Measurements from ENCODE around the gene ELP5. TPM values are rescaled to one million over a fixed set of nuclear protein-coding genes. Genes with fewer than 3 reads are reported as not detected.

Gene ELP5
- total and polyA plus RNA-seq, 10 of the 15 experiments (the other 5 are each of a cell fraction or from before 2014, with no cell fraction given) = 41.1 to 109 (median 77.5) TPM

DNA sequence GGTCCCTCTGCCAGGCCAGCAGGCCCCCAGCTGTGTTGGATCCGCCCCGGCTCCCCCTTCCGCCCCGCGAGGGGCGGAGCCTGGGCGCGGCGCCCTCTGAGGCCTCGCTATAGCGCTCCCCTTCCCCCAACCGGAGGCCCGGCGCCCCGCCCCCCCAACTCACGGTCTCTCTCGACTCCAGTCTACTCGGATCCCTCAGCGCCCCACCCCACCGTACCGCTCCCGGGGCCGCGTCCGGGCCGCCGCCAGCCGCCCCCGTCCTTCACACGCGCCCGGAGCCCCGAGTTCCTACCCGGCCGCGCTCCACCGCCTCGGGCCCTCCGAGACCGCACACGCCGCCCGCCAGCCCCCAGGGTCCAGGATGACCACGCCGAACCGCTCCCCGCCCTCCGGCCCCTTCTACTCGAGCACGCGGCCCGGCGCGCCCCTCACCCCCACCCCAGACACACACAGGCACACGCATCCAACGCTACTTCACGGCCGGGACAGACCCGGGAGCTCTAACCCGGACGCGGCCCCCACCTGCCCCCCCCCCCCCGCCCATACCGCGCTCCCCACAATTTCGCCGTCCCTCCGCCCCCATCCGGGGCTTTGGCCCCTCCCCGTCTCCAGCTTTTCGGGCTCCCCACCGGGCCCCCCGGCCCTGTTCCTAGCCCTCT is 14.1 kb upstream of the ELP5 start (continued):
- TF ChIP-seq PAX8 (IDR thresholded peaks at IDR 0.05) (no peak), NR2F1 (conservative IDR thresholded peaks at IDR 0.05) (no peak), YY1 (IDR thresholded peaks at IDR 0.05; ENCODE audit: low read depth, low read length) (no peak), SMARCA5 (IDR thresholded peaks at IDR 0.05) (0 out of 2 replicates have a peak, but pooled peaks have one; percentile 48), ZBED1 (IDR thresholded peaks at IDR 0.05; ENCODE audit: borderline replicate concordance) (no peak), TCF3 (IDR thresholded peaks at IDR 0.05; ENCODE audit: borderline replicate concordance, insufficient read depth, low read depth, low read length) (no peak), ZNF24 (IDR thresholded peaks at IDR 0.05) (no peak), HCFC1 (IDR thresholded peaks at IDR 0.05; ENCODE audit: low read length) (no peak), IKZF1 (conservative IDR thresholded peaks at IDR 0.05) (0 out of 2 replicates have a peak, but pooled peaks have one; percentile 21), SP1 (IDR thresholded peaks at IDR 0.05; ENCODE audit: low read depth, low read length) (peak; percentile 26), RBBP5 (conservative IDR thresholded peaks at IDR 0.05) (no peak)
- TF ChIP-seq, protein P1, sequence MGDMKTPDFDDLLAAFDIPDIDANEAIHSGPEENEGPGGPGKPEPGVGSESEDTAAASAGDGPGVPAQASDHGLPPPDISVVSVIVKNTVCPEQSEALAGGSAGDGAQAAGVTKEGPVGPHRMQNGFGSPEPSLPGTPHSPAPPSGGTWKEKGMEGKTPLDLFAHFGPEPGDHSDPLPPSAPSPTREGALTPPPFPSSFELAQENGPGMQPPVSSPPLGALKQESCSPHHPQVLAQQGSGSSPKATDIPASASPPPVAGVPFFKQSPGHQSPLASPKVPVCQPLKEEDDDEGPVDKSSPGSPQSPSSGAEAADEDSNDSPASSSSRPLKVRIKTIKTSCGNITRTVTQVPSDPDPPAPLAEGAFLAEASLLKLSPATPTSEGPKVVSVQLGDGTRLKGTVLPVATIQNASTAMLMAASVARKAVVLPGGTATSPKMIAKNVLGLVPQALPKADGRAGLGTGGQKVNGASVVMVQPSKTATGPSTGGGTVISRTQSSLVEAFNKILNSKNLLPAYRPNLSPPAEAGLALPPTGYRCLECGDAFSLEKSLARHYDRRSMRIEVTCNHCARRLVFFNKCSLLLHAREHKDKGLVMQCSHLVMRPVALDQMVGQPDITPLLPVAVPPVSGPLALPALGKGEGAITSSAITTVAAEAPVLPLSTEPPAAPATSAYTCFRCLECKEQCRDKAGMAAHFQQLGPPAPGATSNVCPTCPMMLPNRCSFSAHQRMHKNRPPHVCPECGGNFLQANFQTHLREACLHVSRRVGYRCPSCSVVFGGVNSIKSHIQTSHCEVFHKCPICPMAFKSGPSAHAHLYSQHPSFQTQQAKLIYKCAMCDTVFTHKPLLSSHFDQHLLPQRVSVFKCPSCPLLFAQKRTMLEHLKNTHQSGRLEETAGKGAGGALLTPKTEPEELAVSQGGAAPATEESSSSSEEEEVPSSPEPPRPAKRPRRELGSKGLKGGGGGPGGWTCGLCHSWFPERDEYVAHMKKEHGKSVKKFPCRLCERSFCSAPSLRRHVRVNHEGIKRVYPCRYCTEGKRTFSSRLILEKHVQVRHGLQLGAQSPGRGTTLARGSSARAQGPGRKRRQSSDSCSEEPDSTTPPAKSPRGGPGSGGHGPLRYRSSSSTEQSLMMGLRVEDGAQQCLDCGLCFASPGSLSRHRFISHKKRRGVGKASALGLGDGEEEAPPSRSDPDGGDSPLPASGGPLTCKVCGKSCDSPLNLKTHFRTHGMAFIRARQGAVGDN (IDR thresholded peaks at IDR 0.05) = peak; percentile 44; the same call in 1 of the 2 replicates
- TF ChIP-seq, protein P2, sequence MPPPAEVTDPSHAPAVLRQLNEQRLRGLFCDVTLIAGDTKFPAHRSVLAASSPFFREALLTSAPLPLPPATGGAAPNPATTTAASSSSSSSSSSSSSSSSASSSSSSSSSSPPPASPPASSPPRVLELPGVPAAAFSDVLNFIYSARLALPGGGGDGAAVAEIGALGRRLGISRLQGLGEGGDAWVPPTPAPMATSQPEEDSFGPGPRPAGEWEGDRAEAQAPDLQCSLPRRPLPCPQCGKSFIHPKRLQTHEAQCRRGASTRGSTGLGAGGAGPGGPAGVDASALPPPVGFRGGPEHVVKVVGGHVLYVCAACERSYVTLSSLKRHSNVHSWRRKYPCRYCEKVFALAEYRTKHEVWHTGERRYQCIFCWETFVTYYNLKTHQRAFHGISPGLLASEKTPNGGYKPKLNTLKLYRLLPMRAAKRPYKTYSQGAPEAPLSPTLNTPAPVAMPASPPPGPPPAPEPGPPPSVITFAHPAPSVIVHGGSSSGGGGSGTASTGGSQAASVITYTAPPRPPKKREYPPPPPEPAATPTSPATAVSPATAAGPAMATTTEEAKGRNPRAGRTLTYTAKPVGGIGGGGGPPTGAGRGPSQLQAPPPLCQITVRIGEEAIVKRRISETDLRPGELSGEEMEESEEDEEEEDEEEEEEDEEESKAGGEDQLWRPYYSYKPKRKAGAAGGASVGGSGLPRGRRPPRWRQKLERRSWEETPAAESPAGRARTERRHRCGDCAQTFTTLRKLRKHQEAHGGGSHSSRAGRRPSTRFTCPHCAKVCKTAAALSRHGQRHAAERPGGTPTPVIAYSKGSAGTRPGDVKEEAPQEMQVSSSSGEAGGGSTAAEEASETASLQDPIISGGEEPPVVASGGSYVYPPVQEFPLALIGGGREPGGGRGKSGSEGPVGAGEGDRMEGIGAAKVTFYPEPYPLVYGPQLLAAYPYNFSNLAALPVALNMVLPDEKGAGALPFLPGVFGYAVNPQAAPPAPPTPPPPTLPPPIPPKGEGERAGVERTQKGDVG (CRISPR knock-in tag; IDR thresholded peaks at IDR 0.05) = no peak
- TF ChIP-seq, protein P3, sequence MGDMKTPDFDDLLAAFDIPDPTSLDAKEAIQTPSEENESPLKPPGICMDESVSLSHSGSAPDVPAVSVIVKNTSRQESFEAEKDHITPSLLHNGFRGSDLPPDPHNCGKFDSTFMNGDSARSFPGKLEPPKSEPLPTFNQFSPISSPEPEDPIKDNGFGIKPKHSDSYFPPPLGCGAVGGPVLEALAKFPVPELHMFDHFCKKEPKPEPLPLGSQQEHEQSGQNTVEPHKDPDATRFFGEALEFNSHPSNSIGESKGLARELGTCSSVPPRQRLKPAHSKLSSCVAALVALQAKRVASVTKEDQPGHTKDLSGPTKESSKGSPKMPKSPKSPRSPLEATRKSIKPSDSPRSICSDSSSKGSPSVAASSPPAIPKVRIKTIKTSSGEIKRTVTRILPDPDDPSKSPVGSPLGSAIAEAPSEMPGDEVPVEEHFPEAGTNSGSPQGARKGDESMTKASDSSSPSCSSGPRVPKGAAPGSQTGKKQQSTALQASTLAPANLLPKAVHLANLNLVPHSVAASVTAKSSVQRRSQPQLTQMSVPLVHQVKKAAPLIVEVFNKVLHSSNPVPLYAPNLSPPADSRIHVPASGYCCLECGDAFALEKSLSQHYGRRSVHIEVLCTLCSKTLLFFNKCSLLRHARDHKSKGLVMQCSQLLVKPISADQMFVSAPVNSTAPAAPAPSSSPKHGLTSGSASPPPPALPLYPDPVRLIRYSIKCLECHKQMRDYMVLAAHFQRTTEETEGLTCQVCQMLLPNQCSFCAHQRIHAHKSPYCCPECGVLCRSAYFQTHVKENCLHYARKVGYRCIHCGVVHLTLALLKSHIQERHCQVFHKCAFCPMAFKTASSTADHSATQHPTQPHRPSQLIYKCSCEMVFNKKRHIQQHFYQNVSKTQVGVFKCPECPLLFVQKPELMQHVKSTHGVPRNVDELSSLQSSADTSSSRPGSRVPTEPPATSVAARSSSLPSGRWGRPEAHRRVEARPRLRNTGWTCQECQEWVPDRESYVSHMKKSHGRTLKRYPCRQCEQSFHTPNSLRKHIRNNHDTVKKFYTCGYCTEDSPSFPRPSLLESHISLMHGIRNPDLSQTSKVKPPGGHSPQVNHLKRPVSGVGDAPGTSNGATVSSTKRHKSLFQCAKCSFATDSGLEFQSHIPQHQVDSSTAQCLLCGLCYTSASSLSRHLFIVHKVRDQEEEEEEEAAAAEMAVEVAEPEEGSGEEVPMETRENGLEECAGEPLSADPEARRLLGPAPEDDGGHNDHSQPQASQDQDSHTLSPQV (IDR thresholded peaks at IDR 0.05) = no peak
- TF ChIP-seq, protein P4, sequence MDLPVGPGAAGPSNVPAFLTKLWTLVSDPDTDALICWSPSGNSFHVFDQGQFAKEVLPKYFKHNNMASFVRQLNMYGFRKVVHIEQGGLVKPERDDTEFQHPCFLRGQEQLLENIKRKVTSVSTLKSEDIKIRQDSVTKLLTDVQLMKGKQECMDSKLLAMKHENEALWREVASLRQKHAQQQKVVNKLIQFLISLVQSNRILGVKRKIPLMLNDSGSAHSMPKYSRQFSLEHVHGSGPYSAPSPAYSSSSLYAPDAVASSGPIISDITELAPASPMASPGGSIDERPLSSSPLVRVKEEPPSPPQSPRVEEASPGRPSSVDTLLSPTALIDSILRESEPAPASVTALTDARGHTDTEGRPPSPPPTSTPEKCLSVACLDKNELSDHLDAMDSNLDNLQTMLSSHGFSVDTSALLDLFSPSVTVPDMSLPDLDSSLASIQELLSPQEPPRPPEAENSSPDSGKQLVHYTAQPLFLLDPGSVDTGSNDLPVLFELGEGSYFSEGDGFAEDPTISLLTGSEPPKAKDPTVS (IDR thresholded peaks at IDR 0.05; ENCODE audit: low read depth, low read length) = no peak
- TF ChIP-seq, protein P5, sequence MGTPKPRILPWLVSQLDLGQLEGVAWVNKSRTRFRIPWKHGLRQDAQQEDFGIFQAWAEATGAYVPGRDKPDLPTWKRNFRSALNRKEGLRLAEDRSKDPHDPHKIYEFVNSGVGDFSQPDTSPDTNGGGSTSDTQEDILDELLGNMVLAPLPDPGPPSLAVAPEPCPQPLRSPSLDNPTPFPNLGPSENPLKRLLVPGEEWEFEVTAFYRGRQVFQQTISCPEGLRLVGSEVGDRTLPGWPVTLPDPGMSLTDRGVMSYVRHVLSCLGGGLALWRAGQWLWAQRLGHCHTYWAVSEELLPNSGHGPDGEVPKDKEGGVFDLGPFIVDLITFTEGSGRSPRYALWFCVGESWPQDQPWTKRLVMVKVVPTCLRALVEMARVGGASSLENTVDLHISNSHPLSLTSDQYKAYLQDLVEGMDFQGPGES (IDR thresholded peaks at IDR 0.05) = no peak
